ENCODE results near the gene RNF175.

The RNF175 gene

DNA sequence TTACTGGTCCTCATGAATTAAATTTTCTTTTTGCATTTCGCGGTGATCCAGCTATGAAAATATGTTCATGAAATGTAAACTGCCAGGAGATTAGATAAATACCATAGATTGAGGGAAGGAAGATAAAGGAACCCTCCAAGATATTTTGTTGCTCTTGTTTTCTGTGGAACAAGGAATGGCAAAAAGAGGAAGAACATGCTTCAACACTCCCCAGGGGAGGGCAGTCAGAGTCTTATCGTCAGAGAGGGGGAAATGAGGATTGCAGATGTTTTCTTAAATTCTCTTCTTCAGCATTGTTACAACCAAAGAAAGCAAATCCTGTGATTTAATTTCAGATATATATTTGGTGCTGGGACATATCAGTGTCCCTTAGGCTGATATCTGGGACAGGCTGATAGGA is 38.6 kb upstream of the RNF175 start:
- TF ChIP-seq, protein P1, sequence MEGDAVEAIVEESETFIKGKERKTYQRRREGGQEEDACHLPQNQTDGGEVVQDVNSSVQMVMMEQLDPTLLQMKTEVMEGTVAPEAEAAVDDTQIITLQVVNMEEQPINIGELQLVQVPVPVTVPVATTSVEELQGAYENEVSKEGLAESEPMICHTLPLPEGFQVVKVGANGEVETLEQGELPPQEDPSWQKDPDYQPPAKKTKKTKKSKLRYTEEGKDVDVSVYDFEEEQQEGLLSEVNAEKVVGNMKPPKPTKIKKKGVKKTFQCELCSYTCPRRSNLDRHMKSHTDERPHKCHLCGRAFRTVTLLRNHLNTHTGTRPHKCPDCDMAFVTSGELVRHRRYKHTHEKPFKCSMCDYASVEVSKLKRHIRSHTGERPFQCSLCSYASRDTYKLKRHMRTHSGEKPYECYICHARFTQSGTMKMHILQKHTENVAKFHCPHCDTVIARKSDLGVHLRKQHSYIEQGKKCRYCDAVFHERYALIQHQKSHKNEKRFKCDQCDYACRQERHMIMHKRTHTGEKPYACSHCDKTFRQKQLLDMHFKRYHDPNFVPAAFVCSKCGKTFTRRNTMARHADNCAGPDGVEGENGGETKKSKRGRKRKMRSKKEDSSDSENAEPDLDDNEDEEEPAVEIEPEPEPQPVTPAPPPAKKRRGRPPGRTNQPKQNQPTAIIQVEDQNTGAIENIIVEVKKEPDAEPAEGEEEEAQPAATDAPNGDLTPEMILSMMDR (IDR thresholded peaks at IDR 0.05; ENCODE audit: extremely low read depth, missing control alignments) = no peak
- DNase-seq (ENCODE audit: low spot score) = no peak

DNA sequence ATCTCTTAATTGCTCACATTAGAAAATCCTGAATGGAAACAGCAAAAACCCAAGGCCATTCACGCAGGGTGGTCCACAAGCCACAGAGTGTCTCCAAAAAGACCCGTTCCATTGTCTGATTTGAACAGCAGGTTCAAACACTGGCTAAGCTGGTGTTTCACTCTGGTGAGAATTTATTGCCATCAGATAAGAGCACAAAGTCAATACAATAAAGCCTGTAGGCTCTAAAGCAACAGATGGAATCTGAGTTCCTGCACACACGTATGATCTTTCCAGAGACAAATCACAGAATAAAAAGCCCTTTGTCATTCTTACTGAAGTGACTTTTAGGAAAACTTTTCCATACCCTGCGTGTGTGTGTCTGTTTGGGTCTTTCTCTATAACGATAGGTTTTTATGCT is 34.2 kb upstream of the RNF175 start:
- no peak for DNase-seq (ENCODE audit: low spot score)
- TF ChIP-seq, protein P1 (IDR thresholded peaks at IDR 0.05; ENCODE audit: extremely low read depth, missing control alignments) = no peak

DNA sequence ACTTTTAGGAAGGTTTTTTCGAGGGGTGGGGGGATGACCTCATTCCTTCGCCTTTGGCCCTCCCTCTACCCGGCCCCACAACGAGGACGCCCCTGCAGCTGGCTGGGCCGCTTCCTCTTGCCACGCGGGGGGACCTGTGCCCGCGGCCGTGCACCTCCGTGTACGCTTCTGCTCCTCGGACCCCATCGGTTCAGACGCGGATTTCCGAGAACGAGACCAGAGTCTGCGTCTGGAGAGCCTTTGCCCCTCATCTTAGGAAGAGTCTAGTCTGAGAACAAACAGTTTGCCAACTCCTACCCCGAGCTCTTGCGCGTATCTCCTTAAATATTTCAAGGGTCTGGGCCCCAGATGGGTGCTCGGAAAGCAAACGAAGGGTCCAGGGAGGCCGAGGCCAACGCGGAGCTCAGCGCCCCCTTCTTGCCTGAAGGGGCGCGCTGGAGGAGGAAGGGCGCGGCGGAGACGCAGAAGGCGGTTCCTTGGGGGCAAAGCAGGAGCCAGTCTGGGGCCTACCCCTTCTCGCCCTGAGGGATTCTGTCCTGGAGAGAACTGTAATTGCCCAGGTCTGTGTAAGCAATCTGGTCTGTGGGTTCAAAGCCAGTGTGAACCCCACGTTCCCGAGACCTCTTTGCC is 32.9 kb upstream of the RNF175 start:
- no peak for DNase-seq (ENCODE audit: low spot score)
- TF ChIP-seq, protein P1 (IDR thresholded peaks at IDR 0.05; ENCODE audit: extremely low read depth, missing control alignments) = no peak

DNA sequence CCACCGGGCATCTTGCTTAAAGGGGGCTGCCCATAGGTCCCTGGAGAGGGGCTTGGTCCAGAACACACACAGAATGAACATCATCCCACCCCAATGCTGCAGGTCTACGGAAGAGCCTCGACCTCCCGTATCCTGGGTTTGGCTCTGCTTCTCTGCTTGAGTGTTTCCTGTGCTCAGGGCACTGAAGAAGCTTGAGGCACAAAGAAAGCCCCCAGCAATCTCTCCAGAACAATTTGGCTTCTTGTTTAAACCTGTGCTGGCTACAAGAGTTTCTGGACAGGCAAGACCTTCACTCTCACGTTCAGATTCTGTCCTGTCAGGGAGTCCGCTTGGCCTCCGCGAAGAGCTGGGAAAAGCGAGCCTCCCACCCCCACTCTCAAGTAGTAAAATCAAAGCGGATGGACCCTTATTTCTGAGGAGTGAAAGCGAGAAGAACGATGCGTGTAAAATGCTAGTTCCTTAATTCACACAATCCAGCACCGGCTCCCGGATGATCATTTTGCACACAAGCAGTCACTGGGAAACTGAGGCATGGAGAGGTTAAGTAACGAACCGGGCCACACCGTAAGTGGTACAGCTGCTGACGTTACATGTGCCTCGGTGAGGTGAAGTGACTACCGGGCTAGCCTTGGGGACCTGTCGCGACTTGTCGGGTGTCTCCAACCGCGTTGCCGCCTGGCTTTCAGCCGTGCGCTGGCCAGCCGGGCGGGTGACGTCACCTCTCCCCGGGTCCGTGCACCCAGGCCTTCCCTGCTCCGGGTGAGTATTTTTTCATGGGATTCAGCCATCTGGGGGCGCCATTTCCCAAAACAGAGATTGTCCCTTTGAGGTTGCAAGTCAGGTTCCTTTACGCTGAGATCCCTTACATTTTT is 32.2 kb upstream of the RNF175 start:
- no peak for DNase-seq (ENCODE audit: low spot score)
- TF ChIP-seq, protein P1 (IDR thresholded peaks at IDR 0.05; ENCODE audit: extremely low read depth, missing control alignments) = no peak

DNA sequence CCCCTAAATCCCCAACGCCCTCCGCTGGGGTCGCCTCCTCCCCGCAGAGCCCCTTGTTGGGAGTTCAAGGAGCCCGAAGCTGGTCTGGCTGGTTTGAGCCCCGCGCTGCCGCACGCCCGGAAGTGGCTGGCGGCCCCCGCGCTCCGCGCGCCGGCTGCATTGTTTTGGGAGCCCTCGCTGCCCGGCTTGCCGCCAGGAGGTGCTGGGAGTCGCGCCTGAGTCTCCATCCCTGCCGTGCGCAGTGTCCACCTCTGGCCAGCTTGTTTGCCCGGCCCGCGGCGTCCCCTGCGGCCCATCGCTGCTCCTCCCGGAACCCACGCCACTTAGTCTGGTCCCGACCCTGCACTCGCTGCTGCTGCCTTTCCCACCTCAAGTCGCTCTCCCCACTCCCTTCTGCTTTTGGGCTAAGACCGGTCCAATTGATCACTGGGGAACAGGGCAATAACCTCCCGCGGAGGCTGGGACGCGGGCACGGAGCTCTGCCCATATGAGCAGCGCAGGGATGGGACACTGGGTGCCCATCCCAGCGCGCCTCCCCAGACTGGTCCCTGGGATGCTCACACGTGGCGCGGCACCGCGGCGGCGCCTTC is 31.2 kb upstream of the RNF175 start:
- peak; percentile 62 for DNase-seq (ENCODE audit: low spot score)
- TF ChIP-seq, protein P1 (IDR thresholded peaks at IDR 0.05; ENCODE audit: extremely low read depth, missing control alignments) = peak; percentile 7

DNA sequence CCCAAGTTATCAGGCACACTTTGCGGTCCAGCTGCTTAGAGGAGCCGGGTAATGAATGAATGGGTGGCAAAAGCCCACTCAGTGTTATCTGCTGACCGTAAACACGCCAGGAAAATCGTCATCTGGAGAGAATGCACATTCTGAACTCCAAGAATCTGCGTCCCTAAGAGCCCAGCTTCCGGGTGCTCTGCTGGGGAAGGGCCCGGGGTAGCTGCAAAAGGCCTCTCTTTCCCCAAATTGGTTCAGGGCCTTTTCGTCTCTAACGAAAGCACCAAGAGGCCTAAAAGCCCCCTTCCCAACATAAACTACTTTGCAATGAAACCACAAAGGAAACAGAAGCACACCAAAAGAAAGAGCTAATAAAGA is 30.7 kb upstream of the RNF175 start:
- DNase-seq (ENCODE audit: low spot score) = peak; percentile 42
- TF ChIP-seq, protein P1 (IDR thresholded peaks at IDR 0.05; ENCODE audit: extremely low read depth, missing control alignments) = no peak

Data from GM20000 (cell line).